Stromal cell of bone marrow (primary cell): ENCODE measurements around the gene PPP4R3A.
"Not testable (repeated sequence)": the region's sequence is repeated elsewhere in the genome, so short reads cannot be mapped to it uniquely, and the experiment has no call there.

Source experiments
- DNase-seq: peaks from one replicate; pipeline ENCODE4 v3.0.0-alpha.2; 2012; ENCODE audit warnings: low read depth

PPP4R3A gene

DNA sequence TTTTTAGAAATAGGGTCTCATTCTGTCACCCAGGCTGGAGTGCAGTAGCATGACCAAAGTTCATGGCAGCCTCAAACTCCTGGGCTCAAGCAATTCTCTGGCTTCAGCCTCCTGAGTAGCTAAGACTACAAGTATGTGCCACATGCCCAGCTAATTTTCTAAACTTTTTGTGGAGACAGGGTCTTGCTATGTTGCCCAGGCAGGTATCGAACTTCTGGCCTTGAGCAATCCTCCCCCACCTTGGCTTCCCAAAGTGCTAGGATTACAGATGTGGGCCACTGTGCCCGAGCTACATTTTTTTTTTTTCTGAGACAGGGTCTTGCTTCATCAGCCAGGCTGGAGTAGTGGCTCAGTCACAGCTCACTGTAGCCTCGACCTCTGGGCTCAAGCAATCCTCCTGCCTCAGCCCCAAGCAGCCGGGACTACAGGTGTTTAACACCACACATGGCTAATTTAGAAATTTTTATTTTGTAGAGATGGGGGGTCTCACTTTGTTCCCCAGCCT lies 7.1 kb downstream of the PPP4R3A start:
- DNase-seq, result no peak

DNA sequence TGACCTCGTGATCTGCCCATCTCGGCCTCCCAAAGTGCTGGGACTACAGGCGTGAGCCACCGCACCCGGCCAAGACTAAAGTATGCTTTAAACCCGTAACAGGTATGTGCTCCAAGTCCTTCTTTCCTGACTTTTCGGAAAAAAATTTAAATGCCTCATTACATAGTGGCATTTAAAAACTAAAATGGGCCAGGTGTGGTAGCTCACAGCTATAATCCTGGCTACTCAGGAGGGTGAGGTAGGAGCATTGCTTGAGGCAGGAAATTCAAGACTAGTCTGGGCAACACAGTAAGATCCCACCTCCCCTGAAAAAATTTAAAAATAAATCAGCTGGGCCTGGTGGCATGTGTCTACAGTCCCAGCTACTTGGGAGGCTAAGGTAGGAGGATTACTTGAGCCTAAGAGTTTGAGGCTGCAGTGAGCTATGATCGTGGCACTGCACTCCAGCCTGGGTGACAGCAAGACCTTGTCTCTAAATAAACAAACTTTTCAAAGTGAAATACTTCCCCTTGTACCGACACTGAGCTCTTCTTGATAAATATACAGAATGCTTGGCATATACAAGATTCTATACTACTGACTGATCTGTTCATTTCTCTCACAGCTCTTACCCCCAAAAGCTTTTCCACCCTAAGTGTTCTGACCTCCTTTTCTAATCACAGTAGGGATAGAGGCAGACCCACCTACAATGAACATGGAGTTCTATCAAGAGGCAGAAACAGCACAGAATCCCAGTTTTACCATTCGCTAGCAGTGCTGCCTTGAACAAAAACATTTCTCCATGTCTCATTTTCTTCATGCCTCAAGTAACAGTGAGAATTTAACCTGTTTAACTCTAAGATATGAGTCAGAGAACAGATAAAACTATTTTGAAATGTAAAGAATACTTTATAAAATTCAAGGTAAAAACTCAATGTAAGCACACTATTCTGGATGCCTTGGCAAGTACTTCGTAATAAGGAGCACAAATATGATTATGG lies 7.9 kb downstream of the PPP4R3A start:
- DNase-seq, result no peak

DNA sequence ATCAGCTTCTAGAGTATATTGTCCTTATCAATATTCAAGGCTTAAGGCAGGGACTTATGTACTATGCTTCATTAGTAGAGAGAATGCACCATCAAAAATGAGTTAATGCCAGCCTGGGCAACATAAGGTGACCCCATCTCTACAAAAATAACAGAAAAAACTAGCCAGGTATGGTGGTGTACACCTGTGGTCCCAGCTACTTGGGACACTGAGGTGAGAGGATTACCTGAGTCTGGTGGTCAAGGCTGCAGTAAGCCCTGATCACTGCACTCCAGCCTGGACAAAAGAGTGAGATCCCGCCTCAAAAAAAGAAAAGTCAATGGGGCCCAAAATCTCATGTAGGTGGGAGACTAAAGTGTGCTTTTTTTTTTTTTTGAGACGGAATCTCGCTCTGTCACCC lies 8.8 kb downstream of the PPP4R3A start:
- DNase-seq, result no peak

DNA sequence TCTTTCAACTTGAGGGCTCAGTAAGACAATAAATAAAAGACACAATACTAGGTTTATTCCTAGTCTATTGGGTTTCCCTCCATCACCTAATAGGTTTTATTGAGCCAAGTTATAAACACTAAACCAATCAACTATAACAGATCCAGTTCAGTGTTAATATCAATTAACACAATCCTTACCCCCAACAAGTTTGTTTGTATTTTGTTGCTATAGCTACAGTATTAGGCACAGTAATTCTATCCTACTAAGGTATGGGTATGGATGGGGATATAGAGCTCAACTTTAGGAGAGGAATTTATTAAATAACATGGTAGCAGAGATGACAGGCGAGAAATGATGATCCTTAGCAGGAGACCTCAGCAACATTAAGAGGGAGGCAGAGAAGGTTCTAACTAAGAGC lies 13.3 kb downstream of the PPP4R3A start:
- no peak for DNase-seq

DNA sequence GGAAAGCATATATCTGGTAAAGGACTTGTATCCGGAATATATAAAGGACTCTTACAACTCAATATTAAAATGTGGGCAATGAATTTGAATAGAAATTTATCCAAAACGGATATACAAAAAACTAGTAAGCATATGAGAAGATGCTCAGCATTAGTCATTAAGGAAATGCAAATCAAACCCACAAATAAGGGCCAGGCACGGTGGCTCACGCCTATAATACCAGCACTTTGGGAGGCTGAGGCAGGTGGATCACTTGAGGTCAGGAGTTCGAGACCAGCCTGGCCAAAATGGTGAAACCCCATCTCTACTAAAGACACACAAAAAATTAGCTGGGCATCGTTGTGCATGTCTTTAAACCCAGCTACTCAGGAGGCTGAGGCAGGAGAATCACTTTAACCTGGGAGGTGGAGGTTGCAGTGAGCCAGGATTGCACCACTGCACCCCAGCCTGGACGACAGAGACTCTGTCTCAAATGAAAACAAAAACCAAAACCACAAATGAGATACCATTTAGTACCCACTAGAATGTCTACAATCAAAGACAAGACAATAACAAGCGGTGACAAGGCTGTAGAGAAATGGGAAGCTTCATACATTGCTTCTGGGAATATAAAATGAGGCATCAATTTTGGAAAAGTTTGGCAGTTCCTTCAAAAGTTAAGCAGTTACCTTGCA lies 15.6 kb downstream of the PPP4R3A start:
- DNase-seq, result not testable (repeated sequence)

DNA sequence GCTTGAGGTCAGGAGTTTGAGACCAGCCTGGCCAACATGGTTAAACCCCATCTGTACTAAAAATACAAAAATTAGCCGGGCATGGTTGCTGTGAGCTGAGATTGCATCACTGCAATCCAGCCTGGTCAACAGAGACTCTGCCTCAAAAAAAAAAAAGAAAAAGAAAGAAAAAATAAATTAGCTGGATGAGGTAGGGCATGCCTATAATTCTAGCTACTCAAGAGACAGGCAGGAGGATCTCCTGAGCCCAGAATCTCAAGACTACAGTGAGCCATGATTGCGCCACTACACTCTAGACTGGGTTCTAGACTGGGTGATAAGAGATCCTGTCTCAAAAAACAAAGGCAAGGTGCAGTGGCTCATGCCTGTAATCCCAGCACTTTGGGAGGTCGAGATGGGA lies 16.9 kb downstream of the PPP4R3A start:
- no peak for DNase-seq

DNA sequence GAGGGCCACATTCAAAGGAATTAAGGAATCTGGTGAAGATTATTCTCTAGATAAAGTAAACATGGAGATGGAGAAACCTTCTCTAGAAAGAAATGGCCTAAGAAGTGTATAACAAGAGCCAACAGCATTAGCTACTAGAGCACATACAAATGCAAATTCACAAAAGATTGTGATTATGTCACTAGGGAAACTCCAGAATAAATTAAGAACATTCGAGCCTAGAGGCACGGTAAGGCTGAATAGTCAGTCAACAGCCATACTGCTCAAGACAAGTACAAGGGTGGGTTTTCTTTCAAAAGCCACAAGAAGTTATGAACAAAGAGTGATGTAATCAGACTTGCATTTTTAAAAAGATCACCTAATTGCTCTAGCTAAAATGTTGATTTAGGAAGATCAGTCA lies 25.4 kb downstream of the PPP4R3A start:
- no peak for DNase-seq

DNA sequence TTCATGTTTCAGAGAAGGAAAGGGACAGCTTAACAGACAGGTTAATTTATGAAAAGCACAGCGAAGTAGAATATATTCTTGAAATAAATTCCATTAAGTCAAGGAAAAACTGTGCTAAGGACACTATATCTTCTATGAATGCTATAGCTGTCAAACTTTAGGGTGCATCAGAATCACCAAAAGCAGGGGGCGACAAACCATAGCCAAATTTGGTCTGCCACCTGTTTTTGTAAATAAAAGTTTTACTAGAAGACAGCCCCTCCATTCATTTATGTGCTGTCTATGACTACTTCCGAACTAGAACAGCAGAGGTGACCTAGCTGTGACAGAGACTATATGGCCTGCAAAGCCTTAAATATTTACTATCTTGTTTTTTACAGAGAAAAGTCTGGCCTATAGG lies 25.9 kb downstream of the PPP4R3A start:
- no peak for DNase-seq

DNA sequence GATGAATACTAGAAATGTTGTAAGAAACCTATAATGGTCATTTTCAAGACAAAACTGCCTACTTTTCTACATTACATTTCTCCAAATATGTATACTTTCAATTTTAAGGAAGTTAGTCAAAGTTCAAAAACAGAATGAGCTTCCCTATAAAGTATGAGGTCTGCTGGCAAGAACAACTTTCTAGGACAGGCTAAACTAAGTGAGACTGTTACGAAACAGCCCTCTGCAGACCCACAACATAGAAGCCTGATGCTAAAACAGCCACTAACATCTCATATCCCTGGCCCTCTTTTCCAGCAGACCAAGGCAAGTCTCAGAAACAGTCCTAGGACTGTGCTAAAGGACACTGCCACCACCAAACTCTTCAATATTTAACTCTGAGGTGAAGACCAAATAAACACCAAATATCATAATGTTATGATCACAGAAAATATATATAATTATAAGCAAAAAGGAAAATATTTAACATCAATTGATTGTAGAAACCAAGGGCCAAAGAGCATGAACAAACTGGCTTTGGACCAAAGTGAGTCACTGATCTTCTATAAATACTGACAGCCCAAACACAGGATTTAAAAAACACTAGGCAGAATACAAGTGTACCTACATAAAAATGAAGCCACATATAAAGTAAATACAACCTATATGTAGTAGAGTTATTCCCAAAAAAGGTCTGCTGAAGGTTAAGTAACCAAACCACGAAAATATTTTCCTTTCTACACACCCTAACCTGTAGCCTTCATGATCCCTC lies 27.7 kb downstream of the PPP4R3A start:
- peak; percentile 40 for DNase-seq

DNA sequence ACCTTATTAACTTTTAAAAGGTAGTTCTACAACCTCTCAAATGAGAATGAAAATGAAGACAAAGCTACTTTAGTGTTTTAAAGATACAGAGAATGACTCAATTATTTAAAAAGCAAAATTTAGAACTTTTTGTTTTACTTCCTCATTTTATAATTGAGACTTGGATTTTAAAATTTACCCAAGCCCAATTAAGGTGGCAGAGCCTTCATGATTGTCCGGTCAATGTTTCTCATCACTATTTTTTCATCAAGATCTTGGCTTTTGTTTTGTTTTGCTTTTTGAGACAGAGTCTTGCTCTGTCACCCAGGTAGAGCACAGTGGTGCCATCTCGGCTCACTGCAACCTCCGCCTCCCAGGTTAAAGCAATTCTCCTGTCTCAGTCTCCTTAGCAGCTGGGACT lies 32.7 kb downstream of the PPP4R3A start:
- no peak for DNase-seq

DNA sequence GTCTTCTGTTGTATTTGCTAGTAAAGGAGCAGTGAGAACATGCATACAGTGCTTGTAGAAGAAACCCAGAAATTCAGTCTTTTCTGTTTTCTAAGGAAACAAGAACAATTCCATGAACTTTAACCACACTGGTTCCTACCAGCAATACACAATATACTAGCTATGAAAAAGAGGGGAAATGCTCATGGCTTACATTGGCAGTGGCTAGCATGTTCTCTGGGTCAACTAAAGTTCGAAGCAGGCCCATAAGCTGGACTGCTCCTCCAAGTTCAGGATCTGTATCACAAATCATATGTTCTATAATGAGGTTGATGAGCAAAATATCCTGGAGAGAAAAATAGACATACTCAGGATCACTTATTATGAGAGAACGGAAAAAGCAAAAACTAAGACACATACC lies 37.1 kb downstream of the PPP4R3A start:
- no peak for DNase-seq

DNA sequence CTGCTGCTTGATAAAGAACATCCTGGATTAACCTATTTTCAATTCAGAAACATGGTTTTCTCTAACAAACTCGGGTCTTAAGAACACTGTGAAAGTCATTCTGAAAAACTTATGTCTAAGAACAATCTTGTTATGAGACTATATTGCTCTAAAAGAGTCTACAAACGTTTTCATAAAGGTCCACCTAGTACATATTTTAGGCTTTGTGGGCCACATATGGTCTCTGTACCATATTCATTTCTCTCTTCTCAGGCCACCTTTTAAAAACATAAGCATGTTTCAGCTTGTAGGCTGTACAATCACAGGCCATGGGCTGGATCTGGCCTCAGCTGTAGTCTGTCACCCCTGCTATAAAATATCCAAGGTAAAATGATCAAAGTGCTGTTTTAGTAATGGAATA lies 39.9 kb downstream of the PPP4R3A start:
- DNase-seq, result no peak

DNA sequence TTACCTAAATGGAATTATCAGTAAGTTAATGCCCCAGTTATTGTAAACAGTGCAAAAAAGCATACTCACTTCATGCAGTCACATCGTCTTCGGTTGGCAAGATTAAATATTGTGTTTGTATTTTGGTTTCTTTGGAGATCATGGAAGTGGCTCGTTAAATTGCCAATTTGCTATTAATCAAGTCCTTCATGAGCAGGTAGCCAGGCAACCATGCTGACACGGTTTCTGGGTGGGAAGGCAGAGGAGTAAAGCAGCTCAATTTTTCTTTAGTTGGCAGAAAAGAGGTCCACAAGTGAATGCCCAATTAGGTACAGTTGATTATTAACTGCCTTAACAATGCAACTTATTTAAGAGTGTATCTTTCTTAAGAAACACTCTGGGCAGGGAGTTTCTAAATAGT lies 43.9 kb downstream of the PPP4R3A start:
- no peak for DNase-seq

DNA sequence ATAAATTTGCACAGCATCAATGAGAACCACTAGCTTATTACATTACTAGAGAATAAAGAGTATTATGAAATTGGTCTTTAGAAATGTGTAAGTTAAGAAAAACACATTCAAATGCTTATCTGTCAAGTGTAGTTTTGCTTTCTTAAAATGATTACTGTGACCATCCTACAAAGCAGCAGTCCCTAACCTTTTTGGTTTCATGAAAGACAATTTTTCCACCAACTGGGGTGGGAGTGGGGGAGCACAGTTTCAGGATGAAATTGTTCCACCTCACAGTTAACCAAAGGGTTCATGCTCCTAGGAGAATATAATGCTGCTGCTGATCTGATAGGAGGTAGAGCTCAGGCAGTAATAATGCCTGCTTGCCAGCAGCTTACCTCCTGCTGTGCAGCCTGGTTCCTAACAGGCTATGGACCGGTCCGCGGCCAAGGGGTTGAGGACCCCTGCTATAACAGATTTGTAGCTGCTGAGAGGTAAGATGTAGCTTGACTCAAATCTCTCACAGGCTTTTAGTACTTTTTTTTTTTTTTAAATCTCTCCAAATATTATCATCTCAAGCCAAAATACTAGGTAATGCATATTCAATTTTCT lies 45.4 kb downstream of the PPP4R3A start:
- no peak for DNase-seq

DNA sequence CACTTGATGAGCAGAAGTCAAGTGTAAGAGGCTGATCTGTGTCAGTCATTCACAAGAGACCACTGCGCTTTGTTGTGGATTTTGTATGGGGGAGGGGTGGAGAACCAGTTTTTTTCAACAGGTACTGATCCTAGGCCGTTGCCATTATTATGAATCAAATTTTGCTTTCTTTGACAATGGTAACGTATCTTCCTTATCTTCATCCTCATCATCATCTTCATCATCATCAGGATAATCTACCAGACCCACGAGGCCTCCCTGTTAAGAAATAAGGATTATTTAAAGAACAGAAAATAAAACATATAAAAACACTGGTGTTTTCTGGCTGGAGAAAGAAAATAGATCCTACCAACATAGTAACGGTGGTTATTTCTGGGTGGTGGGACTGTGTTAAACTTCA lies 51.5 kb downstream of the PPP4R3A start:
- DNase-seq, result no peak

DNA sequence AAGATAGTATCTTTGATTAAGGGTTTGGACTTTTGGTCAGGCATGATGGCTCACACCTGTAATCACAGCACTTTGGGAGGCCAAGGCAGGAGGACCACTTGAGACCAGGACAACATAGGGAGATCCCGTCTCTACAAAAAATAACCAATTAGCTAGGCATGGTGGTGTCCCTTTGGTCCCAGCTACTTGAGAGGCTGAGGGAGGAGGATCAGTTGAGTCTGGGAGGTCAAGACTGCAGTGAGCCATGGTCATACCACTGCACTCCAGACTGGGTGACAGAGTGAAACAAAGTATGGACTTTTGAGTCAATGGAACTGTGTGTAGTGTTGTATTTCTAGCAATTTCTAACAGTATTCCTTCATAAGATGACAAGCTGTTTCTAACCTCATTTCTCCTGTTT lies 53.8 kb downstream of the PPP4R3A start:
- no peak for DNase-seq

DNA sequence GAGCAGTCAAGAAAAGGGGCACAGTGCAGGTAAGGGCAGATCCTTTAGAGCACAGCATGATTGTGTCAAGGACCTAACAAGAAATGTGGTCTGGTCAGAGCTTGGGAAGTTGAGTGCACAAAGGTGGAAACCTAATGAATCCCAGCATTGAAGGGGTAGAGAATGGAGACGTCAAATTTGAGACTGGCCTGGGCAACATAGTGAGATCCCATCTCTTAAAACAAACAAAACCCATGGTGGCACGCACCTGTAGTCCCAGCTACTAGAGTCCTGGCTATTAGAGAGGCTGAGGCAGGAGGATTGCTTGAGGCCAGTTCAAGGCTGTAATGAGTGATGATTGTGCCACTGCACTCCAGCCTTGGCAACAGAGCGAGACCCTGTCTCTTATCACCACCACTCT lies 55.5 kb downstream of the PPP4R3A start:
- no peak for DNase-seq

DNA sequence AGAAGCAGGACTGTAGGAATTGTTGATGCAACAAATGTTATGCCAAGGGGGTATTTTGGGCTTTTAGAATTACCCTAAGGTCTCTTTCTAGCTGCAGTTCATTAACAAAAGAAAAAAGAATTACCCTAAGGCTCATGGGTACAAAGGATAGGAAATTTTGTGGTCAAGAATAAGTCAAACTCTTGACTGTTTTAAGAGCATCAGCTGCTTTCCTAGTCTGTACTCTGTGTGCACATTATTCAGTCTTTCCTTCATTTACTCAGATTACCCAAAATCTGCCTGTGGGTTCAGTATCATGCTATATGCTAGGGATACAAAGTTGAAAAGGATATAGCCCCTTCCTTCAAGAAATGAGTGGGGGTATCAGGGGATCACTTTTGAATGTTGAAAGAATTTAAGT lies 56.0 kb downstream of the PPP4R3A start:
- no peak for DNase-seq

DNA sequence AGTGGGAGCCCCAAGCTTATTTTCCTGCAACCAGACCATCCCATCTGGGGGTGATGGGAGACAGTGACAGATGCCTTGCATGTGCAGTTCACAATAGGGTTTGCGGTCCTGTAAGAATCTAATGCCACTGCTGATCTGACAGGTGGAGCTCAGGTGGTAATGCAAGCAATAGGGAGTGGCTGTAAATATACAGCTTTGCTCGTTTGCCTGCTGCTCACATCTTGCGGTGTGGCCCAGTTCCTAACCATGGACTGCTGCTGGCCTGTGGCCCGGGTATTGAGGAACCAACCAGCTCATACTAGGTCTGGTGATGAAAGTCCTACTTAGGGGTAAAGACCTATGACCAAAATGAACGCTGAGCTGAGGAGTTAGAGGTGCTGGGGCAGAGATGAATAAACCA lies 56.4 kb downstream of the PPP4R3A start:
- DNase-seq, result no peak

DNA sequence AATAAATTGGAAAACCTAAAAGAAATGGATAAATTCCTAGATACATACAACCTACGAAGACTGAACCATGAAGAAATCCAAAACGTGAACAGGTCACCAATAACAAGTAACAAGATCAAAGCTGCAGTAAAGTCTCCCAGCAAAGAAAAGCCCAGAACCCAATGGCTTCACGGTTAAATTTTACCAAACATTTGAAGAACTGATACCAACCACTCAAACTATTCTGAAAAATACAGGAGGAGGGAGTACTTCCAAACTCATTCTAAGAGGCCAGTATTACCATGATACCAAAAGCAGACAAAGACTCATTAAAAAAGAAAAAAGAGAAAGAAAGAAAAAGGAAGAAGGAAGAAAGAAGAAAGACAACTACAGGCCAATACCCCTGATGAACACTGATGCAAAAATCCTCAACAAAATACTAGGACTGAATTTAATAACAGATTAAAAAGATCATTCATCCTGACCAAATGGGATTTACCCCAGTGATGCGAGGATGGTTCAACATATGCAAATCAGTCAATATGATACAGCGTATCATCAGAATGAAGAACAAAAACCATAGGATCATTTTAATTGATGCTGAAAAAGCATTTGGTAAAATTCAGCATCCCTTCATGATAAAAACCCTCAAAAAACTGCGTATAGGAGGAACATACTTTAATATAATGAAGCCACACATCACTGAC lies 65.6 kb downstream of the PPP4R3A start:
- DNase-seq, result no peak

DNA sequence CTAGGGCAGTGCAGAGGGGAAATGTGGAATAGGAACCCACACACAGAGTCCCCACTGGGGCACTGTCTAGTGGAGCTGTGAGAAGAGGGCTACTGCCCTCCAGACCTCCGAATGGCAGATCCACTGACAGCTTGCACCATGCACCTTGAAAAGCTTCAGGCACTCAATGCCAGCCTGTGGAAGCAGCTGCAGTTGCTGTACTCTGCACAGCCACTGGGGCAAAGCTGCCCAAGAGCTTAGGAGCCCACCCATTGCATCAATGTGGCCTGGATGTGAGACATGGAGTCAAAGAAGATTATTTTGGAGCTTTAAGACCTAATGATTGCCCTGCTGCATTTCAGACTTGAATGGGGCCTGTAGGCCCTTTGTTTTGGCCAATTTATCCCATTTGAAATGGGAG lies 70.8 kb downstream of the PPP4R3A start:
- DNase-seq, result no peak

DNA sequence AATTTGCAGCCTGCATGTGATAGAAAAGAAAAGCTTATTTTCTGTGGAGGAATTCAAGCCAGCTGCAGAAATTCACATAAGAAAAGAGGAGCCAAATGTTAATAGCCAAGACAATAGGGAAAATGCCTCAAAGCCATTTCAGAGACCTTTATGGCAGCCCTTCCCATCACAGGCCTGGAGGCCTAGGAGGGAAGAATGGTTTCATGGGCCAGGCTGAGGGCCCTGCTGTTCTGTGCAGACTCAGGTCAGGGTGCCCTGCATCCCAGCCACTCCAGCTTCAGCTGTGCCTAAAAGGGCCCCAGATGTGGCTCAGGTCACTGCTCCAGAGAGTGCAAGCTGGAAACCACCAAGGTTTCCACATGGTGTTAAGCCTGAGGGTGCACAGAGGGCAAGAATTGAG lies 71.3 kb downstream of the PPP4R3A start:
- no peak for DNase-seq
